Peyer's patch (tissue), 4 donors: ENCODE results near the gene SDHAF4.
"Not testable (repeated sequence)": the region's sequence is repeated elsewhere in the genome, so short reads cannot be mapped to it uniquely, and the experiment has no call there.

Source experiments
- POLR2A ChIP-seq, 2 donors: fragments of 450-650 bp; IDR thresholded peaks; one replicate each; pipeline ENCODE4 v1.5.1; 2017; ENCODE audit warnings: antibody characterized with exemption in 2 of 2, mild to moderate bottlenecking in 2 of 2, moderate library complexity in 2 of 2
- TF ChIP-seq, protein P1 (sequence below), 6 experiments: fragments of 450-650 bp in 4 of 6; fragments of 200-600 bp in 2 of 6; sonication (generic) in 1 of 6; IDR thresholded peaks; one replicate each; pipeline ENCODE4 v1.5.1; 2017 to 2019; ENCODE audit warnings: antibody characterized with exemption in 6 of 6, mild to moderate bottlenecking in 3 of 6, moderate library complexity in 1 of 6

GRCh38 chr6:70552286-70552940 is 14.3 kb upstream of the SDHAF4 start:
- TF ChIP-seq, protein P1, sequence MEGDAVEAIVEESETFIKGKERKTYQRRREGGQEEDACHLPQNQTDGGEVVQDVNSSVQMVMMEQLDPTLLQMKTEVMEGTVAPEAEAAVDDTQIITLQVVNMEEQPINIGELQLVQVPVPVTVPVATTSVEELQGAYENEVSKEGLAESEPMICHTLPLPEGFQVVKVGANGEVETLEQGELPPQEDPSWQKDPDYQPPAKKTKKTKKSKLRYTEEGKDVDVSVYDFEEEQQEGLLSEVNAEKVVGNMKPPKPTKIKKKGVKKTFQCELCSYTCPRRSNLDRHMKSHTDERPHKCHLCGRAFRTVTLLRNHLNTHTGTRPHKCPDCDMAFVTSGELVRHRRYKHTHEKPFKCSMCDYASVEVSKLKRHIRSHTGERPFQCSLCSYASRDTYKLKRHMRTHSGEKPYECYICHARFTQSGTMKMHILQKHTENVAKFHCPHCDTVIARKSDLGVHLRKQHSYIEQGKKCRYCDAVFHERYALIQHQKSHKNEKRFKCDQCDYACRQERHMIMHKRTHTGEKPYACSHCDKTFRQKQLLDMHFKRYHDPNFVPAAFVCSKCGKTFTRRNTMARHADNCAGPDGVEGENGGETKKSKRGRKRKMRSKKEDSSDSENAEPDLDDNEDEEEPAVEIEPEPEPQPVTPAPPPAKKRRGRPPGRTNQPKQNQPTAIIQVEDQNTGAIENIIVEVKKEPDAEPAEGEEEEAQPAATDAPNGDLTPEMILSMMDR (IDR thresholded peaks at IDR 0.05): not testable (repeated sequence)
- TF ChIP-seq POLR2A (IDR thresholded peaks at IDR 0.05): not testable (repeated sequence)
